Heart left ventricle (tissue), 13 donors: ENCODE measurements around the gene LRRK2.

Source experiments
- CTCF ChIP-seq, 12 donors: fragments of 200-600 bp; sonication (generic) in 4 of 12; IDR thresholded peaks; one replicate each; pipeline versions ENCODE4 v1.5.0 to v1.8.0; 2018 to 2022; ENCODE audit warnings: antibody characterized with exemption in 12 of 12, mild to moderate bottlenecking in 5 of 12
- POLR2A ChIP-seq, 2 donors: fragments of 450-650 bp; IDR thresholded peaks; one replicate each; pipeline ENCODE4 v1.6.1; 2017; ENCODE audit warnings: antibody characterized with exemption in 2 of 2, mild to moderate bottlenecking in 2 of 2, moderate library complexity in 2 of 2
- donor health status: ischemic (EF 13 %, LVEDD 7.1; RV severe dilation, severe dysfunction).
- donor health status: DM: no; HTN: yes; CAD: no.
- donor health status: DM: no; HTN: no; CAD: no.
- donor health status: ischemic (EF 25% LVEDD 6.9; RV normal size, moderate dysfunction).
- donor health status: ischemic (EF 25% LVEDD 5.7; RV mildly dilated, moderate dysfunction).
- donor health status: ischemic (EF 35%, LVEDD 5.7; RV mildly dilated, moderate dysfunction).
- donor health status: nonischemic (EF 11% LVEDD 7.7; RV severe dilation, severe dysfunction).
- donor health status: DM: yes; HTN: yes; CAD: no.
- donor health status: PGD.
- donor health status: ischemic (EF 29% LVEDD 5.4; RV normal size, mild dysfunction).
- donor health status: nonischemic (EF 23%, LVEDD 6.1; RV moderate dilation, normal function).

DNA sequence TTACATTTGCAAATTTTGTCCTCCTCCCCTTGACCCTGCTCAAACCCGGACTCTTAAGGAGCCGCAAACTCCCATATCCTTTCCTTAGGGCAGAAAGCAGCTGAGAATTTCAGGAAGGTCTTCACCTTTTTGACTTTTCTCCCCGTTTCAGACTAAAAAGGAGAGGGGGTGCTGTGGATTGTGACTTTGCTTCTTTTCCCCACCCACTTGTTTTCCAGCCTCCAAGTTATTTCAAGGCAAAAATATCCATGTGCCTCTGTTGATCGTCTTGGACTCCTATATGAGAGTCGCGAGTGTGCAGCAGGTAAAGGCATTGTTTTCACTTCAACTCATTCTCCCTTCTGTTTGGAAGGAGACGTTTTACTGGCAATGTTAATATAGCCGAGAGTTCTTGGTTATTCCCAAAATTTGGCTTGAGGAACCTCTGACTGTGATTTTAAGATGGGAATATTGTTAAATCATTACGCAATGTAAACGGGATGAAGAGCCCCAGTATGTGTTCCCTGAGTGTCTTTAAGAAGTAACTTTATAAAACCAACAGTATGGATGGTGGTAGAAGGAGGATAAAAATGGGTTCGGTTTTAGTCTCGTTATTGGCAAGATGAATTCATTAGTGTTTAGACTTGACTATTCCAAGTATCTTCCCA, 663 bp downstream of the LRRK2 start:
- no peak for TF ChIP-seq POLR2A (IDR thresholded peaks at IDR 0.05)
- no peak for TF ChIP-seq CTCF (IDR thresholded peaks at IDR 0.05)
